Sigmoid colon (tissue), 4 donors: ENCODE results near the gene PLEKHG4B.

Experiments
- EP300 ChIP-seq, 4 donors: sonication (generic); formaldehyde crosslinking; IDR thresholded peaks; one replicate each; pipeline ENCODE4 v1.6.1; 2017; ENCODE audit warnings: antibody characterized with exemption in 4 of 4
- POLR2A ChIP-seq, 2 donors: fragments of 450-650 bp; IDR thresholded peaks; one replicate each; pipeline ENCODE4 v1.6.1; 2016; ENCODE audit warnings: antibody characterized with exemption in 2 of 2, mild to moderate bottlenecking in 2 of 2, moderate library complexity in 2 of 2
- POLR2AphosphoS5 ChIP-seq, 4 donors: sonication (generic); formaldehyde crosslinking; IDR thresholded peaks; one replicate each; pipeline ENCODE4 v1.6.1; 2017; ENCODE audit warnings: antibody characterized with exemption in 4 of 4
- TF ChIP-seq, protein P1 (sequence below), 4 experiments: fragments of 450-650 bp in 3 of 4; fragments of 200-600 bp in 1 of 4; IDR thresholded peaks; one replicate each; pipeline ENCODE4 v1.5.1; 2016 to 2019; ENCODE audit warnings: antibody characterized with exemption in 4 of 4, mild to moderate bottlenecking in 3 of 4, moderate library complexity in 2 of 4

DNA sequence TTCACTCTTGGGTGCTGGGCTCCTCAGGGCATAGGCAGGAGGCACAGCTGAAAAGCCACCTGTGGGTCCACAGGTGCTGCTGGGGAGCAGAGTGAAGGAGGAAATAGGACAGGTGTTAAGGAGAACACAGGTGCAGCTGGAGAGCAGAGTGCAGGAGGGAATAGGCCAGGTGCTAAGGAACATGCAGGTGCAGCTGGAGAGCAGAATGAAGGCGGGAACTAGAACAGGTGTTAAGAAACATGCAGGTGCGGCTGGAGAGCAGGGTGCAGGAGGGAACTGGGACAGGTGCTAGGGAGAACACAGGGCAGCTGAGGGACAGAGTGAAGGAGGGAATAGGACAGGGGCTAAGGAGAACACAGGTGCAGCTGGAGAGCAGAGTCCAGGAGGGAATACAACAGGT is 43.8 kb upstream of the PLEKHG4B start:
- TF ChIP-seq POLR2AphosphoS5 (IDR thresholded peaks at IDR 0.05) (no peak), POLR2A (IDR thresholded peaks at IDR 0.05) (no peak), EP300 (IDR thresholded peaks at IDR 0.05) (no peak)
- TF ChIP-seq, protein P1, sequence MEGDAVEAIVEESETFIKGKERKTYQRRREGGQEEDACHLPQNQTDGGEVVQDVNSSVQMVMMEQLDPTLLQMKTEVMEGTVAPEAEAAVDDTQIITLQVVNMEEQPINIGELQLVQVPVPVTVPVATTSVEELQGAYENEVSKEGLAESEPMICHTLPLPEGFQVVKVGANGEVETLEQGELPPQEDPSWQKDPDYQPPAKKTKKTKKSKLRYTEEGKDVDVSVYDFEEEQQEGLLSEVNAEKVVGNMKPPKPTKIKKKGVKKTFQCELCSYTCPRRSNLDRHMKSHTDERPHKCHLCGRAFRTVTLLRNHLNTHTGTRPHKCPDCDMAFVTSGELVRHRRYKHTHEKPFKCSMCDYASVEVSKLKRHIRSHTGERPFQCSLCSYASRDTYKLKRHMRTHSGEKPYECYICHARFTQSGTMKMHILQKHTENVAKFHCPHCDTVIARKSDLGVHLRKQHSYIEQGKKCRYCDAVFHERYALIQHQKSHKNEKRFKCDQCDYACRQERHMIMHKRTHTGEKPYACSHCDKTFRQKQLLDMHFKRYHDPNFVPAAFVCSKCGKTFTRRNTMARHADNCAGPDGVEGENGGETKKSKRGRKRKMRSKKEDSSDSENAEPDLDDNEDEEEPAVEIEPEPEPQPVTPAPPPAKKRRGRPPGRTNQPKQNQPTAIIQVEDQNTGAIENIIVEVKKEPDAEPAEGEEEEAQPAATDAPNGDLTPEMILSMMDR (IDR thresholded peaks at IDR 0.05), result no peak
